ENCODE results near the gene CRACDL.

- TF ChIP-seq, protein P1, sequence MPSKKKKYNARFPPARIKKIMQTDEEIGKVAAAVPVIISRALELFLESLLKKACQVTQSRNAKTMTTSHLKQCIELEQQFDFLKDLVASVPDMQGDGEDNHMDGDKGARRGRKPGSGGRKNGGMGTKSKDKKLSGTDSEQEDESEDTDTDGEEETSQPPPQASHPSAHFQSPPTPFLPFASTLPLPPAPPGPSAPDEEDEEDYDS (CRISPR knock-in tag; IDR thresholded peaks at IDR 0.05), result no peak
- TF ChIP-seq MAZ (IDR thresholded peaks at IDR 0.05; ENCODE audit: borderline replicate concordance, low read depth, low read length), result no peak
- no peak for TF ChIP-seq MAZ (CRISPR knock-in tag; IDR thresholded peaks at IDR 0.05; ENCODE audit: low read depth)
Observed at GRCh38 chr2:98796775-98797544, 139.1 kb downstream of the CRACDL start.
